ENCODE results near the gene IDH3G.
"Not testable (repeated sequence)": the region's sequence is repeated elsewhere in the genome, so short reads cannot be mapped to it uniquely, and the experiment has no call there.

Gene IDH3G

DNA sequence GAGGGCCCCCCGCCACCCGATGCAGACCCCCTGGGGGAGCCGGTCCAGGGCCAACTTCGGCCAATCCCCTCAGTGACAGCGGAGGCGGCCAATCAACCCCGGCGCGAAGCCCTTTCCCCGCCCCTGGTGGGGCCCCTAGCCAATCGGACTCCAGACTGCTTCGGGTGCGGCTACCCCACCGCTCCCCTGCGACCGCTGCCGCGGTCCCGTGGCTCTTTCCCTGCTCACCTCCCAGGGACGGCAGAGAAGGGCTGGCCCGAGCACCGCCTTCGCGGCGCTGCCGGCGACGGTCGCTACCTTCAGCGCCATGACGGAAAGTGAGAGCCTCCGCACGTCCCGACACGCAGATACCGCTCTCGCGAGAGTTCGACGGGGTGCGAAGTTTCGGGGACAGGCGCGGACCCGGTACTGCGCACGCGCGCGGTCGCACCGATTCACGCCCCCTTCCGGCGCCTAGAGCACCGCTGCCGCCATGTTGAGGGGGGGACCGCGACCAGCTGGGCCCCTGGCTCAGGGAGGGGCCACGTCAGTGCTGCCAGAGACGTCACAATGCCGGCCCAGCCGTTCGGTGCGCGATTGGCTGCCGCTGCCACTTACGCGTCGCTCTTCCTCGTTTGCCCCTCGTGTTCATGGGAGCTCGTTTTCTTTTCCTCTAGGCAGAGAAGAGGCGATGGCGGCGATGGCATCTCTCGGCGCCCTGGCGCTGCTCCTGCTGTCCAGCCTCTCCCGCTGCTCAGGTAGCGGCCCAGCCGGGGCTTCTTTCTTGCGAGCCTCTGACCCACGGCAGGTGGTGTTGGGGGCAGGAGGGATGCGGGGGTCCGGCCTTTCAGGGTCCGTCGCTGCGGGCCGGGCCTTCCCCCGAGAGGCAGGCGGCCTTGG, at the start of gene IDH3G, which contains the start of gene SSR4:
Gene IDH3G, minus strand, starts transcription at position 358 of the 879 bp plus-strand sequence. Its CDS starts 49 bp downstream, at position 309.
Gene SSR4, plus strand, starts transcription at position 651 of the 879 bp plus-strand sequence. Its CDS starts 20 bp downstream, at position 671.
- peak; percentile 97 for DNase-seq (ENCODE audit: low spot score)

DNA sequence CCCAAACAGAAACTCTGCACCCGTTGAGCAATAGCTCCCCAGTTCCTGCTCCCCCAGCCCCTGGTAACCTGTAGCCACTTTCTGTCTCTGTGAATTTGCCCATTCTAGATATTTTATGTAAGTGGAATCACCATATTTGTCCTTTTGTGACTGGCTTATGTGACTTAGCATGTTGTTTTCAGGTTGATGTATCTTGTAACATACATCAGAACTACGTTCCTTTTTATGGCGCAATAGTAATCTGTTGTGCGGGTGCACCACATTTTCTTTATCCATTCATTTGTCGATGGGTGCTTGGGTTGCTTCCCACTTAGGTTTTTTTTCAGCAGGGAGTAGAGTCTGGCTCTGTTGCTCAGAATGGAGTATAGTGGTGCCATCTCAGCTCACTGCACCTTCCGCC, 42.7 kb upstream of the IDH3G start:
- no peak for DNase-seq (ENCODE audit: low spot score)

DNA sequence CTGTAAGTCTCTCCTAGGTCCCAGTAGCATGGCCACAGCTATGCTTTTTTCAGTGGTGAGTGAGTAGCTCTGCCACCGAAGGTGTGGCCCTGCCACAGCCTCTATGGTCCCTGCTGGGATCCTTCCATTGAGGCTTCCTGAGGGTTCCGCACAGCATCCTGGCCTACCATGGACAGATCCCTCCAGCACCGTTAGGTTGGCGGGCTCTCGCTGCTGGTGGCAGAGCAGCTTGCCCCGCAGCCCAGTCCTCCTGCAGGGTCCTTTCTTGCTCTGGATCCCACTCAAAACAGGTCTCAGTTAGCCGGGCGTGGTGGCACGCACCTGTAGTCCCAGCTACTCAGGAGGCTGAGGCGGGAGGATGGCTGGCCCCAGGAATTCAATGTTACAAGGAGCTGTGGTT, 38.6 kb upstream of the IDH3G start:
- no peak for DNase-seq (ENCODE audit: low spot score)

DNA sequence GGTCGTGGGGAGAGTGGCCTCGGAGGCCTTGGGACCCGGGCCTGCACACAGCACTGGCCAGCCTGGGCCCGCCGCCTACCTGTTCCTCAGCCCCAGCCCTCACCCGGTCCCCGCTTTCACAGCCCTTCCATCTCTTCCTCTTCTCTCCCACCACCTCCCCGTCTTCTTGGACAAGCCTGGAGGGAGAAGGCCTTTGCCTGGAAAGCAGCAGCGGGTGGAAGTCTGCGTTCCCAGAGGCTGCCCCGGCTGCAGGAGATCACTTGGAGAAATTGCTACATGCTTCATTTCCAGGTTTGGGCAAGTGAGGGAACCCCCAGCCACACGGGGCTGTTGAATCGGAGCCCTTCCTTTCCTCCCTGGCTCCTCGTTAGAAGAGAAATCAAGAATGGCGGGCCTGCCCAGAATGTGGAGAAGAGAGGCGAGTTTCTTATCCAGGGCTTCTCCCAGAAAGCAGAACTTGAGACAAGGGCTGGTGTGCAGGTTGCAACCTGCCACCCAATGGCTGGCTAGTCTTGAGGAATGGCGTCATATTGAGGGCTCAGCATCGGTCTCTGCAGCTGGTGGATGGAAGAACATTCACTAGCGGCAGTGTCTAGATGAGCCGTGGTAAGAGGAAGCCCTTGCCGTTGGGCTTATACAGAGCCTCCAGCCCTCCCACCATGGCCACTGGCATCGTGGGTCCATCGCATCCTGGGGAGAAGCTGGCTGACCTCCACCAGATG, 37.4 kb upstream of the IDH3G start:
- no peak for DNase-seq (ENCODE audit: low spot score)

DNA sequence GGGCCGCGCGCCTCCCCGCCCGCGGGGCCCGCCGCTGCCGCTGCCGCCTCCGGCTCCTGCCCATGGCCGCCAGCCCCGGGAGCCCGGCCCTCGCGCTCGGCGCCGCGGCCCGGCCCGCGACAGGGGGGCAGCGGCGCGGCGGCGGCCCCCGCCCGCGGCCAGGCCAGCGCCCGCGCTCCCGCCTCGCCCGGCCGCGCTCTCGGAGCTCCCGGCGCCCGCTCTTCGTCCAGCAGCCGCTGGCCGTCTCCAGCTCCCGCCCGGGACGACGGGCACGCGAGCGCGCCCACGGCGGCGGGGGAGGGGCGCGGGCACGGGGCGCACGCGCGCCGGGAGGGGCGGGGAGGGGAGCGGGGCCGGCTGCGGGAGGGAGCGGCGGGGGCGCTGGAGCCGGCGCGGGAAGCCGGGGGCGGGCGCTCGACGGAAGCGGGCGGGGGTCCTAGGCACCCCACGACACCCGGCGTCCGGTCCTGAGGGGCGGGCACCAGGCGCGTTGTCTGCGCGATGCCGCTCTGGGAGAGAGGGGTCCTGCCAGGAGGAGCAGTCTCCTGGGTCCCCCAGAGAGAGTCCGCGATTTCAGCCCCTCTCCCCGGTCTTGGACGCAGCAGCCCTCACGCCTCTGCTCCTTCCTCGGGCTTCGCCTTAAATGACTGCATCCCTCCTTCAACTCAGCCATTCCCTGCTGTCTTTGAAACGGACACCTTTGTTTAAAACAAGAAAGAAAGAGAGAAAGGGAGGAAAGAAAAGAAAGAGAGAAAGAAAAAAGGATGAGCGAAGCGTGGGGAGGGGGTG, 36.7 kb upstream of the IDH3G start:
- DNase-seq (ENCODE audit: low spot score) = no peak

DNA sequence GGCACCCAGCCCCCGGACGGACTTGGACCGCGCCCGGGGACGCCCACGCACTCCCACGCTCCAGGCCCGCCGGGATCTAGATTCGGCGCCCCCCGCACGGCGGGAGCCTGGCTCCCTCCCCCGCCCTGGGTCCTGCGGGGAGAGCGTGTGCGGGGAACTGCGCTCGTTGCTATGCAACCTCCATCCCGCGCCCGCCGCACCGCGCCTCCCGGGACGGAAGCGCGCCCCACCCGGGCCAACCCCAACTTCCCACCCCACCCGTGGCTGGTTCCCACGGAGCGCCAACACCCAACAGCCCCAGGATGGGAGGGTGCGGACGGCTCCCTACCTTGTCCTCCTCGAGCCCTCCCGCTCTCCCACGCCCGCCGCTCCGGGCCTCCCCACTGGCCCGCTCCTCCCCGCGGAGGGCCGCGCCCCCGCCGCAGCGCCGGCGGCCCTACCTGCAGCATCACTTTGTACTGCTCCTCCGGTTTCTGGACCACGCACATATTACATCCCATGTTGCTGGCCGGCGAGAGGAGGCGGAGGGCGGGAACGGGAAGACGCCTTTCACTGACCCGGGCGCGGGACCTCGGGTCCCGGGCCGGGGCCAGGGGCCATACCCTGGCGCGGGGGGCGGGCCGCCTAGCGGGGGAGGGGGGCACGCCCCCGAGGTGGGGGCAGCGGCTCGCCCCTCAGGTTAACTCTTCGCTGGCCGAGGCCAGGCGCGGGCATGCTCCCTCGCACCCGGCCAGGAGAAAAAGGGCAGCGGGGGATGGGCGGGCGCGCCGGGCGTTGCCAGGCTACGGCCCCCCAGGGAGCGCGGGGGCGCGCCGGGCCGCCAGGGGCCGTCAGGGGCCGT, 35.8 kb upstream of the IDH3G start, which contains the start of gene PDZD4:
Gene PDZD4, minus strand, starts transcription at position 746 of the 841 bp plus-strand sequence. Its CDS starts 246 bp downstream, at position 500.
- DNase-seq (ENCODE audit: low spot score) = no peak

DNA sequence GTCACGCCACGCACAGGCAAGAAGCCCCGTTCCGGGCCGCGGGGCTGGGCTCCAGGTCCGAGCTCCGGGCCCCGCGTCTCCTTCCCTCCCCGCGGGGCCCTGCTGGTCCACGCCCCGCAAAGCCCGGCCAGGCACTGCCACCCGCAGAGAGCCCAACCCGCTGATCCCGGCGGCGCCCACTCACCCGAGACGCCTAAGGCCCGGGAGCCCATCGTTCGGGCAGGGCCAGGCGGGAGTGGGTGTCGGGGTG, 35.3 kb upstream of the IDH3G start:
- no peak for DNase-seq (ENCODE audit: low spot score)

DNA sequence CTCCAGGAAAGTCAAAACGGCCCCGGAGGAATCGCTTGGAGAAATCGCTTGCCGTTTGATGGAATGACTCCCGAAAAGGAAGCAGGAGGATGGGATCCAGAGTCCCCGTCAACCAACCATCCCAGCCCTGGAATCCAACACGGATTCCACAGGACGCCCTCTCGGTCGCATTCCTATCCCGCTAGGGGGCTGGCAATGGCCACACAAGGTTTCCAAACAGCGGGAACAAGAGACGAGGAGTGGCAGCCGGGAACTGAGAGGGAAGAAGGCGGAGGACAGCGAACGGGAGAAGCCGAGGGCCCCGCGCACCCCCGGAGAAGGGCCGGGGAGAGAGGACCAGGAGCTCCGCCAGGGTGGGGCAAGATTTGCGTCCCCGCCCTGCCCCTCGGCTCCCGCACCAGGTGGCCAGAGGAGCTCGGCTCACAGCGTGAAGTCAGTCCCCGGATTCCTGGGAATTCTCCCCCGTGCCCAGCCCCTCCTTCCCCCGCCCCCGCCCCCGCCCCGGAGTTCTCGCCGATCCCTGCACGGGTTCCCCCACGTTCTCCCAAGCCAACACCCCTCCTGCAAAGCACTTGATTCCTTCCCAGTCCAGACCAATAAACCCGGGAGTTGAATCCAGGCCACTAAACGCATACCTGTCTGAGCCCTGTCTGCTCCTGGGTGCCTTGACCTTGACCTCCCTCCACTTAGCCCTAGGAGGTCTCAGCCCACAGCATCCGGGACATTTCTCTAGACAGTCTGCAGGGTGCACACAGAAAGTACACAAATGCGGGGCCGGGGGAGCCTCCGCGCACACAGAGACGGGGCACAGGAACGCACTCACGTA, 34.8 kb upstream of the IDH3G start:
- DNase-seq (ENCODE audit: low spot score) = no peak

DNA sequence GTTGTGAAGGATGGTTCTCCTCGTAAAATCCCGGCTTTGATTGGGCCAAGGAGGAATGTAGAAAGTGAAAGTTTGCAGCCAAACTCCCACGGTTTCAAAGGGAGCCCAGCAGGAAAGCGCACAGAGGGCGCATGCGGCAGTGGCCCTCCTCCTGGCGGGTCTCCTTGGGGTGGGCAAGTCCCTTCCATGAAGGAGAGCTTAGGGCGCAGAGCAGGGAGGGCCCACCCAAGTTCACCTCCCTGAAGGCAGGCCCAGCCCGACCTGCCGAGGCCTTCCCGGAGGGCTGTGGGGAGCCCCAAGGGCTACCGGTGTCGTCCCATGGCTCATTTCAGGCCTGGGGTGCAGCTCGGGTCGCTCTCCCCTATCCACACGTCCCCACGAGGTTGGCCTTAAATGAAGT, 34.1 kb upstream of the IDH3G start:
- DNase-seq (ENCODE audit: low spot score) = no peak

DNA sequence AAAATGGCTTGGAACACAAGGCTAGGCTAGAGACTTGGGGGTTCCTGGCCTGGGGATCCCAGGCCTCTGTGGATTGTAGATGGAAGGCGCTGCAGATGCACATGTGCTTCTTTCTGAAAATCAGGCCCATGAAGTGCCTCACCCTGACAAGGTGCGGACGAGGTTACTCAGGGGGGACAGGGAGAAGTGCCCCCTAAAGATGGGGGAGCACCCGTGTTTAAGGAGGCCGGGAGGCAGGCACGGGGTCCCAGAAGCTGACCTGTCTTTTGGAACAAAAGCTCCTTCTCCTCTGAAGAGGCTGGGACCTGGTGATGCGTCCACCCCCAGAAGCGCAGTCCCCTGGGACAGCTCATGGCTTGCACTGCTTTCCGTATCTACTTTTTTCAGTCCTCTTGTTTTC, 33.7 kb upstream of the IDH3G start:
- DNase-seq (ENCODE audit: low spot score) = no peak

DNA sequence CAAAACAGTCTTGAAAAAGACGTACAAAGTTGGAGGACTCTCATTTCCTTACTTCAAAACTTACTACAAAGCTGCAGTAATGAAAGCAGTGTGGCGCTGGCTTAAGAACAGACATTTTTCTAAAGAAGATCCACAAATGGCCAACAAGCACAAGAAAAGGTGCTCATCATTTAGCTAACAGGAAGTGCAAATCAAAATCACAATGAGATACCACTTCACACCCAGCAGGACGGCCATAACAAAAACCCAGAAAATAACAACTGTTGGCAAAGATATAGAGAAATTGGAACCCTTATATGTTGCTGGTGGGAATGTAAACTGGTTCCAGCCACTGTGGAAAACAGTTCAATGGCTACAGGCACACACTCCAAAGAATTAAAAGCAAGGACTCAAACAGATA, 32.8 kb upstream of the IDH3G start:
- DNase-seq (ENCODE audit: low spot score) = no peak

DNA sequence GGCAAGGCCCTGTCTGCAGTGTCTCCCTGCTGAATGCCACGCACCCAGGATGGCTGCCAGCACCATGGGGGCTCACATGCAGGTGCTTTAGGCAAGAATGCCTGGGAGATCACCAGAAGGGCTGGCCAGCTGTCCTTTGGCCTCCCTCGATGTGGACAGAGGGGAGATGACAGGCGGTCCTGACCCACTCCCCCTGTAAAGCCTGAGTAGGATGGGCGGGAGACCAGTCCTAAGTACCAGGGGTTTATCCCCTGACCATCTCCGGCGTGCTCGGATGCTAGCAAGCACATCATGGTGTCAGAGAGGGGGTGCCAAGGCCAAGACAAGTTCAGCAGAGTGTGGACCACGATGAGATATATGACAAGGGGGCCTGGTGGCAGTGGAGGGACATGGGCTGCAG, 30.9 kb upstream of the IDH3G start:
- DNase-seq (ENCODE audit: low spot score) = no peak

DNA sequence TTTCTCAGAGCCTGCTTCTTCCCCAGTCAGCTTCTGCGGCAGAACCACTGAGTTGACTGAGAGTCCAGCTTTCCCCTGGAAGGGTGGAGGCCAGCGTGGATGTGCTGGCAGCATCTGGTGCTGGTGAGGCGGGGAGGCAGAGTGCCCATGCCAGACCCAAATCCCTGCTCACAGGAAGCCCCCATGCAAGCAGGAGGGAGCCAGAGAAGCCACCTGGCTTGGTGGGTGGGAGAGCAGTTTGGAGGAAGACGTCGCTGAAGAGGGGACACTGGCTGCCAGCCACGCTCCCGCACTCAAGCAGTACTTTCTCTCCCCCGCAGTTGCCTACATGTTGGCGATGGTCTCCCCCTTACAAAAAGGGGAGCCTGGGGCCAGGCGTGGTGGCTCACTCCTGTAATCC, 30.2 kb upstream of the IDH3G start:
- DNase-seq (ENCODE audit: low spot score) = no peak

DNA sequence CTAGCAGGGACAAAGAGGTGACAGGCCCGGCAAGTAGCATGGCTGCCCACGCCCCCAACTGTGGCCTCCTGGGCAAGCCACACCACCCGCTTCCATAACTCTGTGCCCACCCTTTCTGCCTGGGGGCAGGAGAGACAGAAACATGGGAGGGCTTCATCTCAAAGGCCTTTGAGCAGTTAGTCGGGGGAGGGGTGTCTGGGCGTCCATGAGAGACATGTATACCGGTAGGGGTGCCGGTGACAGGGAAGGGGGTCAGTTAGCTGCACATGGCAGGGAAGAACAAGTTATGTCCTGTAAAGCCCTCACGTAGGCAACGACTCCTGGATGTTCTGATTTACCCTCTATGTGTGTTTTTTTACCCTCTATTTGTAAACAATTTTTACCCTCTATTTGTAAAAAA, 26.9 kb upstream of the IDH3G start:
- no peak for DNase-seq (ENCODE audit: low spot score)

DNA sequence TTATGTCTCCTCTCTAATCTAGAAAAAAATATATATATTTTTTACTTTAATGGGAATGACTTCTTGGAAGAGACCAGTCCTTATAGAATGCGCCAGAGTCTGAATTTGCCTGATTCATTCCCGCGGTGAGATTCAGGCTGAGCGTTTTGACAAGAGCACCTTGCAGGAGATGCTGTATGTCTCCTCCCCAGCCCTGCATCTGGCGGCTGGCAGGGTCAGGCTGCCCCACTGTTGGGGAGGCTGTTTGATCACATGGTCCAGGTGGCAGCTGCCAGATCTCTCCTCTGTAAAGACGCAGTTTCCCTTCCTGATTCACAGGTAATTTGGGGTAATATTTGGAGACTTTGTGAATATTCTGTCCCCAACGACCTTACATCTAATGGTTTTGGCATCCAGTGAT, 26.4 kb upstream of the IDH3G start:
- no peak for DNase-seq (ENCODE audit: low spot score)

DNA sequence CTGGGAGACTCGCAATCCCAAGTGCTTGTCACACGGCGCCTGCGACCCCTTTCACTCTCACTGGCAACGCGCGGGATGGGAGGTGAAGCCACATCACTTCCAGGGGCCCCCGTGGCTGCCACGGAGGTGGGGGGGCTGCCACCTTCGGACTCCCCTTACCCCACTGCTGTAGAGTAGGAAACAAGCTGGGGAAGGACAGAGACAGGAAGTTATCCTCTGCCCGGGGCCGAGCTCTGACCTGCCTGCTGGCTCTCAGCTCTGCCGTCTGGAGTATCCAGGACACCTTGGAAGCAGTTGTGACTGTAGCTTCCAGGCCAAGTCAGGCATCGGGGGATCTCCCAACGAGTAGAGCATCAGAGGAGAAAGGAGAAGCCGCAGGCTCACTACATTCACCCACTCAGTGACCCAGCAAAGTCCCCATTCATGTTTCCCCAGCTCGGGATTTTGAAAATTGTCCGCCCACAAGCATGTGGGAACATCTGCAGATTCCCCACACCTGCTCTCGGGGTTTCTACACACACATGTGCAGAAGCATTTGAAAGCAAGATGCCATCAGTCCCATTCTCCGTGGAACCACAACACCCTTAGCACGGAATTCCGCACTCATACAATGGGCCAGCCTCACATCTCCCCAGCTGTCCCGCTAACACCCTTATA, 25.3 kb upstream of the IDH3G start:
- DNase-seq (ENCODE audit: low spot score) = no peak

DNA sequence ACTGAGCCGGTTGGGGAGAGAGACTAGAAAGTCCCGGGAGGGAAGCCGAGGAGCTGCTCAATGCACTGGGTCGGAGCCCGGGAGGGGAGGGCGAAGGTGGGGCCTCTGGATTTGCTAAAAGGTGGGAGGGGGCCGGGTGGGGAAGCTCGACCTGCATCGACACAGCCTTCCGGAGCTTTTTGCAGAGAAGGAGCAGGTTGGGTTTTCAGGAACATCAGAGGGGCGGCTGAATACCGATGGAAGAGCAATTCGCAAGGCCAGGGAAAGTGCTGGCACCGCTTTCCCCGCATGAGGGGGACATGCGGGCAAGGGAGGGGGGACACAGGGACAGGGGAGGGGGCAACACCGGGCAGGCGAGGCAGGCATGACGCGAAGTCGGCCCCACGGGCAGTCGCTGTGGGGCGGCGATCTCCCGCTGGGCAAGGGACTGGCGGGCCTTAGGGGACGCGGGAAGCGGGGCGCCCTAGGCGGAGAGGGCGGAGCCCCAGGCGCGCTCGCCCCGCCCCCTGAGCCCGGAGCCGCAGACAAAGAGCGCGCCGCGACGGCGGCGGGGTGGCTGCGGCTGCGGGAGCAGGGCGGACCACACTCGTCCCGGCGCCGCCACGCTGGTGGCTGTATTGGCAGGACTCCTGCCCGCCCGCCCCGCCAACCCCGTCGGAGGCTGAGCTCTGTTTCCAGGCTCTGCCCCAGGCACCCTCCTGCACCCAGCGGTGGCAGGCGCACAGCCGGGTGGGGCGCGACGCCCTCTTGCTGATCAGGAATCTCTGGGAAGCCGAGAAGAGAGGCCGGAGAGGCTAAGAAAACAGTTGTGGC, 24.6 kb upstream of the IDH3G start:
- DNase-seq (ENCODE audit: low spot score) = no peak

DNA sequence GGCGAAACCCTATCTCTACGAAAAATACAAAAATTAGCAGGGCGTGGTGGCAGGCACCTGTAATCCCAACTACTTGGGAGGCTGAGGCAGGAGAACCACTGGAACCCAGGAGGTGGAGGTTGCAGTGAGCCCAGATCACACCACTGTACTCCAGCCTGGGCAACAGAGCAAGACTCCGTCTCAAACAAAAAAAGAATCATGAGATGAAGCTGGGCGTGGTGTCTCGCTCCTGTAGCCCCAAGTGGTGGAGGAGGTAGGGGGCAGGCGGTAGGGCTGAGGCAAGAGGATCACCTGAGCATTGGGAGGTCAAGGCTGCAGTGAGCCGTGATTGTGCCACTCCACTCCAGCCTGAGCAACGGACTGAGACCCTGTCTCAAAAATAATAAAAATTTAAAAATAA, 23.9 kb upstream of the IDH3G start:
- not testable (repeated sequence) for DNase-seq (ENCODE audit: low spot score)

Measured in hematopoietic multipotent progenitor cell treated with erythropoietin and hydrocortisone succinate and interleukin-3 and kit ligand, for 17 days (in vitro differentiated cells).